Effector memory CD4-positive, alpha-beta T cell (primary cell): ENCODE measurements around the gene PTCRA.
"Not testable (repeated sequence)": the region's sequence is repeated elsewhere in the genome, so short reads cannot be mapped to it uniquely, and the experiment has no call there.

Source experiments
- DNase-seq, 3 donors: peaks; one replicate each; pipeline ENCODE4 v3.0.0-alpha.2; 2020
- H3K27ac ChIP-seq: 2 replicates; pipeline ENCODE4 v1.7.0; 2013; ENCODE audit warnings: mild to moderate bottlenecking, low read length, moderate library complexity; ENCODE audit not compliant: insufficient read depth, poor library complexity, severe bottlenecking
- H3K27me3 ChIP-seq: replicated peaks from 2 replicates; pipeline ENCODE4 v1.7.0; 2013; ENCODE audit warnings: mild to moderate bottlenecking, low read length; ENCODE audit not compliant: insufficient read depth, control insufficient read depth, poor library complexity, severe bottlenecking
- H3K36me3 ChIP-seq: 2 replicates; pipeline ENCODE4 v1.7.0; 2013; ENCODE audit warnings: mild to moderate bottlenecking, low read length, moderate library complexity; ENCODE audit not compliant: control insufficient read depth, insufficient read depth
- H3K4me1 ChIP-seq: 2 replicates; pipeline ENCODE4 v1.7.0; 2013; ENCODE audit warnings: low read length, mild to moderate bottlenecking; ENCODE audit not compliant: control insufficient read depth, insufficient read depth, poor library complexity, severe bottlenecking
- H3K4me3 ChIP-seq: 2 replicates; pipeline ENCODE4 v1.7.0; 2013; ENCODE audit warnings: low read length, low read depth, mild to moderate bottlenecking; ENCODE audit not compliant: insufficient read depth, poor library complexity, severe bottlenecking
- H3K9me3 ChIP-seq: 2 replicates; pipeline ENCODE4 v1.7.0; 2013; ENCODE audit warnings: mild to moderate bottlenecking, low read length, moderate library complexity; ENCODE audit not compliant: control insufficient read depth

PTCRA gene

GRCh38 chr6:42888201-42888600, 27.7 kb upstream of the PTCRA start:
- not testable (repeated sequence) for DNase-seq, H3K27me3 ChIP-seq, H3K9me3 ChIP-seq, H3K4me3 ChIP-seq, H3K27ac ChIP-seq, H3K4me1 ChIP-seq
- peaks cover 28% of the 10 kb centered on the region for H3K36me3 ChIP-seq

GRCh38 chr6:42889815-42890214, 26.0 kb upstream of the PTCRA start:
- no peaks in the 10 kb centered on the region for H3K27me3 ChIP-seq

GRCh38 chr6:42890311-42891198, 25.3 kb upstream of the PTCRA start:
- Histone ChIP-seq H3K27ac (peak overlapping the region; percentile 88), H3K9me3 (no peaks in the 10 kb centered on the region), H3K4me1 (no peaks in the 10 kb centered on the region), H3K4me3 (peak overlapping the region; percentile 83), H3K27me3 (no peaks in the 10 kb centered on the region), H3K36me3 (peaks cover 6% of the 10 kb centered on the region)
- peak; percentile 69 to 82 (median 78) for DNase-seq

More at GRCh38 chr6:42889815-42890214, 26.0 kb upstream of the PTCRA start:
- peaks cover 12% of the 10 kb centered on the region for H3K36me3 ChIP-seq
- H3K9me3 ChIP-seq: no peaks in the 10 kb centered on the region
- peak overlapping the region; percentile 83 for H3K4me3 ChIP-seq
- peak overlapping the region; percentile 88 for H3K27ac ChIP-seq
- no peaks in the 10 kb centered on the region for H3K4me1 ChIP-seq
- no peak for DNase-seq

GRCh38 chr6:42891199-42891722, 24.6 kb upstream of the PTCRA start:
- Histone ChIP-seq H3K27ac (peak overlapping the region; percentile 88), H3K27me3 (no peaks in the 10 kb centered on the region), H3K4me1 (no peaks in the 10 kb centered on the region), H3K4me3 (peak overlapping the region; percentile 83), H3K36me3 (no peaks in the 10 kb centered on the region), H3K9me3 (no peaks in the 10 kb centered on the region)
- no peak for DNase-seq

- not testable (repeated sequence) for H3K27ac ChIP-seq, H3K4me3 ChIP-seq, DNase-seq, H3K36me3 ChIP-seq, H3K9me3 ChIP-seq, H3K4me1 ChIP-seq, H3K27me3 ChIP-seq
These were observed 21.6 kb upstream of the PTCRA start for GRCh38 chr6:42894041-42894828.

GRCh38 chr6:42896178-42896719, 19.6 kb upstream of the PTCRA start:
- Histone ChIP-seq H3K4me1 (no peaks in the 10 kb centered on the region), H3K4me3 (no peak overlapping the region), H3K36me3 (no peaks in the 10 kb centered on the region), H3K9me3 (no peaks in the 10 kb centered on the region), H3K27ac (no peak overlapping the region), H3K27me3 (no peaks in the 10 kb centered on the region)
- DNase-seq: no peak

- Histone ChIP-seq H3K9me3 (no peaks in the 10 kb centered on the region), H3K4me3 (no peak overlapping the region), H3K36me3 (no peaks in the 10 kb centered on the region), H3K27ac (no peak overlapping the region), H3K27me3 (no peaks in the 10 kb centered on the region), H3K4me1 (no peaks in the 10 kb centered on the region)
- peak; percentile 30 to 63 (median 47) for DNase-seq
These were observed 16.9 kb upstream of the PTCRA start for GRCh38 chr6:42898891-42899361.

- no peak for DNase-seq
- no peak overlapping the region for H3K27ac ChIP-seq
- H3K4me3 ChIP-seq: no peak overlapping the region
- no peaks in the 10 kb centered on the region for H3K4me1 ChIP-seq
- no peaks in the 10 kb centered on the region for H3K36me3 ChIP-seq
- no peaks in the 10 kb centered on the region for H3K27me3 ChIP-seq
- no peaks in the 10 kb centered on the region for H3K9me3 ChIP-seq
These were observed 16.0 kb upstream of the PTCRA start for GRCh38 chr6:42899871-42900270.

GRCh38 chr6:42901538-42901957, 14.3 kb upstream of the PTCRA start:
- no peak overlapping the region for H3K4me3 ChIP-seq
- no peak overlapping the region for H3K27ac ChIP-seq
- H3K4me1 ChIP-seq: no peaks in the 10 kb centered on the region

More at GRCh38 chr6:42901538-42901957, 14.3 kb upstream of the PTCRA start:
- H3K9me3 ChIP-seq: no peaks in the 10 kb centered on the region
- DNase-seq: peak; percentile 34 to 62 (median 42)
- no peaks in the 10 kb centered on the region for H3K36me3 ChIP-seq
- H3K27me3 ChIP-seq: no peaks in the 10 kb centered on the region
